Kidney epithelial cell (primary cell): ENCODE results near the gene JMJD7. TPM values are rescaled to one million over a fixed set of nuclear protein-coding genes. Genes with fewer than 3 reads are reported as not detected.

Source experiments
- DNase-seq: peaks from one replicate; pipeline ENCODE4 v3.0.0-alpha.2; 2010; ENCODE audit warnings: low read depth
- H3K27me3 ChIP-seq: 2 replicates; pipeline ENCODE4 v1.6.0; 2011; ENCODE audit warnings: low read length; ENCODE audit not compliant: control insufficient read depth, insufficient read depth
- H3K36me3 ChIP-seq: 2 replicates; pipeline ENCODE4 v1.5.1; 2011; ENCODE audit warnings: low read length; ENCODE audit not compliant: control insufficient read depth, insufficient read depth
- H3K4me3 ChIP-seq: 2 replicates; pipeline ENCODE4 v1.5.1; 2011; ENCODE audit warnings: low read depth, mild to moderate bottlenecking, control low read depth, low read length
- CTCF ChIP-seq: IDR thresholded peaks from 2 replicates; pipeline ENCODE4 v1.5.1; 2011; ENCODE audit warnings: mild to moderate bottlenecking, moderate library complexity, low read length, control low read depth, inconsistent platforms; ENCODE audit not compliant: insufficient read depth, poor library complexity, severe bottlenecking
- total RNA-seq: library from RNA; depleted of rRNA; stranded (reverse); fragments of >200 nt; gene quantifications from 2 replicates; pipeline ENCODE4 v1.2.3, GENCODE V29; 2015

The JMJD7 gene
- total RNA-seq, 1 donor from 2014 or later: 14.0 TPM

GRCh38 chr15:41877631-41878354, 49.9 kb downstream of the JMJD7 start:
- Histone ChIP-seq H3K27me3 (peaks cover 20% of the 10 kb centered on the region), H3K4me3 (no peak overlapping the region), H3K36me3 (no peaks in the 10 kb centered on the region)
- TF ChIP-seq CTCF: no peak
- no peak for DNase-seq

GRCh38 chr15:41878355-41878699, 50.4 kb downstream of the JMJD7 start:
- no peak for TF ChIP-seq CTCF
- H3K36me3 ChIP-seq: no peaks in the 10 kb centered on the region
- no peak for DNase-seq
- peaks cover 20% of the 10 kb centered on the region for H3K27me3 ChIP-seq
- H3K4me3 ChIP-seq: no peak overlapping the region

GRCh38 chr15:41879321-41879845, 51.5 kb downstream of the JMJD7 start:
- no peak for DNase-seq
- TF ChIP-seq CTCF: no peak
- Histone ChIP-seq H3K36me3 (no peaks in the 10 kb centered on the region), H3K4me3 (no peak overlapping the region), H3K27me3 (peaks cover 20% of the 10 kb centered on the region)

- no peaks in the 10 kb centered on the region for H3K36me3 ChIP-seq
- peaks cover 20% of the 10 kb centered on the region for H3K27me3 ChIP-seq
- no peak for TF ChIP-seq CTCF
- DNase-seq: no peak
- H3K4me3 ChIP-seq: no peak overlapping the region
Measured at GRCh38 chr15:41880156-41880877, 52.4 kb downstream of the JMJD7 start.

- H3K27me3 ChIP-seq: peaks cover 20% of the 10 kb centered on the region
Measured at GRCh38 chr15:41881086-41881485, 53.2 kb downstream of the JMJD7 start.

More at GRCh38 chr15:41881086-41881485, 53.2 kb downstream of the JMJD7 start:
- DNase-seq: no peak
- Histone ChIP-seq H3K4me3 (no peak overlapping the region), H3K36me3 (no peaks in the 10 kb centered on the region)
- no peak for TF ChIP-seq CTCF
